ENCODE measurements around the gene KLHL1. TPM values are rescaled to one million over a fixed set of nuclear protein-coding genes. Genes with fewer than 3 reads are reported as not detected.

Gene KLHL1
- polyA plus RNA-seq, 1 experiment, result not detected

- no peak for DNase-seq (ENCODE audit: low read depth, low spot score)
- CTCF ChIA-PET, result no interaction called here
- H3K9me3 ChIP-seq (ENCODE audit: control insufficient read depth, insufficient read depth, low read length), result no peaks in the 10 kb centered on the region
- H3K4me3 ChIP-seq (ENCODE audit: low read depth, low read length), result no peak overlapping the region
- no peak overlapping the region for H3K27ac ChIP-seq (ENCODE audit: low read depth, low read length)
- POLR2A ChIA-PET, result no interaction called here
- no peaks in the 10 kb centered on the region for H3K27me3 ChIP-seq (ENCODE audit: control insufficient read depth, insufficient read depth, low read length)
- TF ChIP-seq, protein P1, sequence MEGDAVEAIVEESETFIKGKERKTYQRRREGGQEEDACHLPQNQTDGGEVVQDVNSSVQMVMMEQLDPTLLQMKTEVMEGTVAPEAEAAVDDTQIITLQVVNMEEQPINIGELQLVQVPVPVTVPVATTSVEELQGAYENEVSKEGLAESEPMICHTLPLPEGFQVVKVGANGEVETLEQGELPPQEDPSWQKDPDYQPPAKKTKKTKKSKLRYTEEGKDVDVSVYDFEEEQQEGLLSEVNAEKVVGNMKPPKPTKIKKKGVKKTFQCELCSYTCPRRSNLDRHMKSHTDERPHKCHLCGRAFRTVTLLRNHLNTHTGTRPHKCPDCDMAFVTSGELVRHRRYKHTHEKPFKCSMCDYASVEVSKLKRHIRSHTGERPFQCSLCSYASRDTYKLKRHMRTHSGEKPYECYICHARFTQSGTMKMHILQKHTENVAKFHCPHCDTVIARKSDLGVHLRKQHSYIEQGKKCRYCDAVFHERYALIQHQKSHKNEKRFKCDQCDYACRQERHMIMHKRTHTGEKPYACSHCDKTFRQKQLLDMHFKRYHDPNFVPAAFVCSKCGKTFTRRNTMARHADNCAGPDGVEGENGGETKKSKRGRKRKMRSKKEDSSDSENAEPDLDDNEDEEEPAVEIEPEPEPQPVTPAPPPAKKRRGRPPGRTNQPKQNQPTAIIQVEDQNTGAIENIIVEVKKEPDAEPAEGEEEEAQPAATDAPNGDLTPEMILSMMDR (IDR thresholded peaks at IDR 0.05; ENCODE audit: low read depth, low read length), result no peak
These were observed 251.9 kb downstream of the KLHL1 start for GRCh38 chr13:69856331-69856730.

DNA sequence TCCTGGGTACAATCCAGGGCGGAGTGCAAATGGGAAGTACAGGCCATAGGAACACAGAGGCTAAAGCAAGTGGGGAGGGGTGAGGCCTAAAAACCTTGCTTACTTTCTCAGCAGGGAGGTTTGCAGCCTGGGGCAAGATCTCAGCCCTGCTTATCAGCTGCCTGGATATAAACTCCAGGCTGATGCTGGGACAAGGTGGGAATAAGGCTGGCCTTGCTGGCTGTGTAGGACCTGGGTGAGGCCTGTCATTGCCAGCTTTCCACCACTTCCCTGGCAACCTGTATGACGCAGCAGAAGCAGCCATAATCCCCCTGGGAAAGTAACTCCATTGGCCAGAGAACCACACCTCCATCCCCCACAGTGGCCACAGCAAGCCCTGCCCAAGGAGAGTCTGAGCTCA is 279.7 kb downstream of the KLHL1 start:
- no peaks in the 10 kb centered on the region for H3K27me3 ChIP-seq (ENCODE audit: control insufficient read depth, insufficient read depth, low read length)

GRCh38 chr13:69820180-69820579 is 288.1 kb downstream of the KLHL1 start:
- Histone ChIP-seq H3K27ac (ENCODE audit: low read depth, low read length) (no peak overlapping the region), H3K9me3 (ENCODE audit: control insufficient read depth, insufficient read depth, low read length) (peaks cover 7% of the 10 kb centered on the region), H3K27me3 (ENCODE audit: control insufficient read depth, insufficient read depth, low read length) (no peaks in the 10 kb centered on the region), H3K4me3 (ENCODE audit: low read depth, low read length) (no peak overlapping the region)
- CTCF ChIA-PET, result no interaction called here
- TF ChIP-seq, protein P1 (IDR thresholded peaks at IDR 0.05; ENCODE audit: low read depth, low read length), result no peak
- DNase-seq (ENCODE audit: low read depth, low spot score), result no peak
- POLR2A ChIA-PET, result no interaction called here

More for the DNA sequence above, 279.7 kb downstream of the KLHL1 start:
- POLR2A ChIA-PET, result no interaction called here
- no peak for DNase-seq (ENCODE audit: low read depth, low spot score)
- CTCF ChIA-PET, result no interaction called here
- TF ChIP-seq, protein P1 (IDR thresholded peaks at IDR 0.05; ENCODE audit: low read depth, low read length), result no peak
- H3K9me3 ChIP-seq (ENCODE audit: control insufficient read depth, insufficient read depth, low read length), result peaks cover 14% of the 10 kb centered on the region
- H3K4me3 ChIP-seq (ENCODE audit: low read depth, low read length), result no peak overlapping the region
- H3K27ac ChIP-seq (ENCODE audit: low read depth, low read length), result no peak overlapping the region

- TF ChIP-seq, protein P1 (IDR thresholded peaks at IDR 0.05; ENCODE audit: low read depth, low read length), result no peak
- no peak for DNase-seq (ENCODE audit: low read depth, low spot score)
- Histone ChIP-seq H3K27ac (ENCODE audit: low read depth, low read length) (no peak overlapping the region), H3K4me3 (ENCODE audit: low read depth, low read length) (no peak overlapping the region), H3K27me3 (ENCODE audit: control insufficient read depth, insufficient read depth, low read length) (no peaks in the 10 kb centered on the region), H3K9me3 (ENCODE audit: control insufficient read depth, insufficient read depth, low read length) (peaks cover 10% of the 10 kb centered on the region)
- ChIA-PET POLR2A (no interaction called here), CTCF (no interaction called here)
These were observed 290.9 kb downstream of the KLHL1 start for GRCh38 chr13:69817333-69817869.

DNA sequence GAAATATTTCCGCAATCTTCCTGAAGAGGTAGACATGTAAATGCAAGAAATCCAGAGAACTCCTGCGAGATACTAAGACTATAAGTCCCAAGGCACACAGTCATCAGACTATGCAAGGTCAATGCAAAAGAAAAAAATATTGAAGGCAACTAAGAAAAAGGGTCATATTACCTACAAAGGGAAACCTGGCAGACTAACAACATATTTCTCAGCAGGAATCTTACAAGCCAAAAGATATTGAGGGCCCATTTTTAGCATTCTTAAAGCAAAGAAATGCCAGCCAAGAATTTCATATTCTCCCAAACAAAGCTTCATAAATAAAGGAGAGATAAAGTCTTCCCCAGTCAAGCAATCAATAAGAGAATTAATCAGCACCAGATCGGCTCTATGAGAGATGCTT is 299.1 kb downstream of the KLHL1 start:
- peaks cover 13% of the 10 kb centered on the region; the same call in 1 of the 2 replicates for H3K9me3 ChIP-seq (ENCODE audit: control insufficient read depth, insufficient read depth, low read length)
- H3K27ac ChIP-seq (ENCODE audit: low read depth, low read length), result no peak overlapping the region
- TF ChIP-seq, protein P1 (IDR thresholded peaks at IDR 0.05; ENCODE audit: low read depth, low read length), result no peak
- POLR2A ChIA-PET, result no interaction called here
- H3K27me3 ChIP-seq (ENCODE audit: control insufficient read depth, insufficient read depth, low read length), result no peaks in the 10 kb centered on the region
- no peak for DNase-seq (ENCODE audit: low read depth, low spot score)
- H3K4me3 ChIP-seq (ENCODE audit: low read depth, low read length), result no peak overlapping the region
- CTCF ChIA-PET, result no interaction called here
